SK-N-MC (cell line): ENCODE results near the gene HIP1.
"Not testable (repeated sequence)": the region's sequence is repeated elsewhere in the genome, so short reads cannot be mapped to it uniquely, and the experiment has no call there.

Source experiments
- DNase-seq: peaks from one replicate; pipeline ENCODE4 v3.0.0-alpha.2; 2011; ENCODE audit warnings: low read depth, low spot score
- H3K27ac ChIP-seq: fragments of 200-600 bp; sonication (generic); 2 replicates; pipeline ENCODE4 v1.5.1; 2016; ENCODE audit warnings: mixed run types
- H3K36me3 ChIP-seq: fragments of 200-600 bp; sonication (generic); 2 replicates; pipeline ENCODE4 v1.6.1; 2017; ENCODE audit warnings: antibody characterized with exemption, low read length, mixed read lengths; ENCODE audit not compliant: insufficient read depth
- H3K4me3 ChIP-seq: fragments of 200-600 bp; sonication (generic); 2 replicates; pipeline ENCODE4 v1.5.1; 2016
- H3K9ac ChIP-seq: fragments of 200-600 bp; sonication (generic); 2 replicates; pipeline ENCODE4 v1.8.0; 2017; ENCODE audit warnings: mixed run types, mixed read lengths; ENCODE audit not compliant: insufficient read length
- H3K9me3 ChIP-seq: fragments of 200-600 bp; sonication (generic); 2 replicates; pipeline ENCODE4 v1.6.1; 2017; ENCODE audit warnings: low read depth, mild to moderate bottlenecking, antibody characterized with exemption, low read length, moderate library complexity, mixed read lengths
- EZH2 ChIP-seq: fragments of 200-600 bp; sonication (generic); IDR thresholded peaks from one replicate; pipeline ENCODE4 v1.6.1; 2017; ENCODE audit warnings: antibody characterized with exemption
- FOXP2 ChIP-seq: optimal IDR thresholded peaks from 2 replicates; pipeline ENCODE3; 2011; ENCODE audit warnings: mild to moderate bottlenecking, moderate library complexity; ENCODE audit not compliant: insufficient read depth; ENCODE audit errors: extremely low read length, control extremely low read depth
- POLR2AphosphoS5 ChIP-seq: IDR thresholded peaks from 2 replicates; pipeline ENCODE4 v1.6.1; 2012; ENCODE audit warnings: mild to moderate bottlenecking, low read depth, low read length, borderline replicate concordance

Gene HIP1

DNA sequence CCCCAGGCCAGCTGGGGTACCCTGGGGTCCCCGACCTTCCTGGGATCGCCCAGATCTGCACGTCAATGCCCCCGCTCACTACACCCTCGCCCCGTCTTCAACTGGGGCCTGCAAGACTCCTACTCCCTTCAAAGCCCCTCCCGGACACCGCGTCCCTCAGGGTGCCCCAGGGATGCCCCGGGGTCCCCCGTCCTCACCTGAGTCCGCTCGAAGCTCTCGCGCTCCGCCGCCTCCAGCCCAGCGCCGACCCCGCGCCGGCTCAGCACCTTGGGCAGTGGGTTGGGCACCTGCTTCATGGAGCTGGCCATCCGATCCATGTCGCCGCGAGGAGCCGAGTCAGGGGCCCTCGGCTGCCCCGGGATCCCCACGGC, at the start of gene HIP1:
TSS of gene HIP1 (minus strand) at position 338 of the 371 bp plus-strand sequence. CDS start at position 317, 21 bp downstream.
- H3K9ac ChIP-seq: peak within 1 kb of the TSS; percentile 78
- TF ChIP-seq EZH2 (no peak), POLR2AphosphoS5 (peak; percentile 38; the same call in 1 of the 2 replicates)
- no peak for DNase-seq
- no peaks in the 10 kb centered on the region for H3K36me3 ChIP-seq
- H3K4me3 ChIP-seq: peak within 1 kb of the TSS; percentile 94
- no peaks in the 10 kb centered on the region for H3K9me3 ChIP-seq
- no peak within 1 kb of the TSS for H3K27ac ChIP-seq

DNA sequence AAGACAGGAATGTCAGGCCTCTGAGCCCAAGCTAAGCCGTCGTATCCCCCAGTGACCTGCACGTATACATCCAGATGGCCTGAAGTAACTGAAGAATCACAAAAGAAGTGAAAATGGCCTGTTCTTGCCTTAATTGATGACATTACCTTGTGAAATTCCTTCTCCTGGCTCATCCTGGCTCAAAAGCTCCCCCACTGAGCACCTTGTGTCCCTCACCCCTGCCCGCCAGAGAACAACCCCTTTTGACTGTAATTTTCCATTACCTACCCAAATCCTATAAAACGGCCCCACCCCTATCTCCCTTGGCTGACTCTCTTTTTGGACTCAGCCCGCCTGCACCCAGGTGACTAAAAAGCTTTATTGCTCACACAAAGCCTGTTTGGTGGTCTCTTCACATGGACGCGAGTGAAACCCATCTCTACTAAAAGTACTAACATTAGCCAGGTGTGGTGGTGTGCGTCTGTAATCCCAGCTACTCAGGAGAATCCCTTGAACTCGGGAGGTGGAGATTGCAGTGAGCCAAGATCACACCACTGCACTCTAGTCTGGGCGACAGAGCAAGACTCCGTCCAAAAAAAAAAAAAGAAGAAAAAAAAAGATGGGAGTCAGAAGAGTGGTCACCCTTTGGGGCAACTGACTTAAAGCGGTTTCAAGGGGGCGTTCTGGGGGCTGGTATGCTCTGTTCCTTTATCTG, 49.6 kb upstream of the HIP1 start:
- H3K27ac ChIP-seq, H3K9ac ChIP-seq, H3K9me3 ChIP-seq, H3K36me3 ChIP-seq, H3K4me3 ChIP-seq, DNase-seq: not testable (repeated sequence)

DNA sequence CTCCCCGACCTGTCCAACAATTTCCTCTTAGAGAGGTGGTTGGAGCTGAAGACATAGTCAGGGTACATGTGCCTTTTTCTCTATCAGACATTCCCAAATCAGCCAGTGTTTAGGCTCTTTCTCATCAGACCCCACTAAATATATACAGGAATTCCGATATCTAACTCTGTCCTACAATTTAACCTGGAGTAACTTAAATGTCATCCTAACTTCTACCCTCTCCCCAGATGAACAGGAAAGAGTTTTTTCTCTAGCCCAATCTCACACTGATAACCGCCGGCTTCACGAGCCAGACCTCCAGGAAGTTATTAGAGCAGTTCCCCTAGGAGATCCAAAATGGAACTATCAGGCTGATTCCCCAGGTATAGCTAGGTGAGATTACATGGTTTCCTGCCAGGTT, 44.3 kb upstream of the HIP1 start:
- H3K27ac ChIP-seq: not testable (repeated sequence)

DNA sequence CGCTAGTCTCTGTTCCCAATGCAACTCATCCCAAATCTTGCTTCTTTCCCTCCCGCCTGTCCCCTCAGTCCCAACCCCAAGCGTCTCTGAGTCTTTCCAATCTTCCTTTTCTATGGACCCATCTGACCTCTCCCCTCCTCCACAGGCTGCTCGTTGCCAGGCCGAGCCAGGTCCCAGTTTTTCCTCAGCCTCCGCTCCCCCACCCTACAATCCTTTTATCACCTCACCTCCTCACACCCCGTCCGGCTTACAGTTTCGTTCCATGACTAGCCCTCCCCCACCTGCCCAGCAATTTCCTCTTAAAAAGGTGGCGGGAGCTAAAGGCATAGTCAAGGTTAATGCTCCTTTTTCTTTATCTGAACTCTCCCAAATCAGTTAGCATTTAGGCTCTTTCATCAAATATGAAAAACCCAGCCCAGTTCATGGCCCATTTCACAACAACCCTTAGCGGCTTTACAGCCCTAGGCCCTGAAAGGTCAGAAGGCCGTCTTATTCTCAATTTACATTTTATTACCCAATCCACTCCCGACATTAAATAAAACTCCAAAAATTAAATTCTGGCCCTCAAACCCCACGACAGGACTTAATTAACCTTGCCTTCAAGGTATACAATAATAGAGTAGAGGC, 42.0 kb upstream of the HIP1 start:
- H3K9me3 ChIP-seq, H3K27ac ChIP-seq, DNase-seq, H3K9ac ChIP-seq, H3K4me3 ChIP-seq, H3K36me3 ChIP-seq: not testable (repeated sequence)

More for the DNA sequence above, 44.3 kb upstream of the HIP1 start:
- not testable (repeated sequence) for DNase-seq, H3K9ac ChIP-seq, H3K4me3 ChIP-seq, H3K36me3 ChIP-seq, H3K9me3 ChIP-seq

DNA sequence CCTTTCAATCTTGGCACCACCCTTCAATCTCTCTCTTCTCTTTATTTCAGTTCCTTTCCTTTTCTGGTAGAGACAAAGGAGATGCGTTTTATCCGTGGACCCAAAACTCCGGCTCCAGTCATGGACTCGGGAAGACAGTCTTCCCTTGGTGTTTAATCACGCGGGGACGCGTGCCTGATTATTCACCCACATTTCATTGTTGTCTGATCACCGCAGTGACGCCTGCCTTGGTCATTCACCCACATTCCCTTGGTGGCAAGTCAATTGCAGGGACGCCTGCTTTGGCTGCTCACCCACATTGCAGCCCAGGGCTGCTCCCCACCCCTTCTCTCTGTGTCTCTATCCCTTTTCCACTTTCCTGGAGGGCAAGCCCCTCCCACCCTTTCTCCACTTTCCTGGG, 40.8 kb upstream of the HIP1 start:
- not testable (repeated sequence) for DNase-seq, H3K27ac ChIP-seq, H3K9ac ChIP-seq, H3K4me3 ChIP-seq, H3K36me3 ChIP-seq, H3K9me3 ChIP-seq

DNA sequence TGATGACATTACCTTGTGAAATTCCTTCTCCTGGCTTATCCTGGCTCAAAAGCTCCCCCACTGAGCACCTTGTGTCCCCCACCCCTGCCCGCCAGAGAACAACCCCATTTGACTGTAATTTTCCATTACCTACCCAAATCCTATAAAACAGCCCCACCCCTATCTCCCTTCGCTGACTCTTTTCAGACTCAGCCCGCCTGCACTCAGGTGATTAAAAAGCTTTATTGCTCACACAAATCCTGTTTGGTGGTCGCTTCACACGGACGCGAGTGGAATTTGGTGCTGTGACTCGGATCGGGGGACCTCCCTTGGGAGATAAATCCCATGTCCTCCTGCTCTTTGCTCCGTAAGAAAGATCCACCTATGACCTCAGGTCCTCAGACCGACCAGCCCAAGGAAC, 40.3 kb upstream of the HIP1 start:
- DNase-seq, H3K36me3 ChIP-seq, H3K4me3 ChIP-seq, H3K9ac ChIP-seq, H3K27ac ChIP-seq, H3K9me3 ChIP-seq: not testable (repeated sequence)

DNA sequence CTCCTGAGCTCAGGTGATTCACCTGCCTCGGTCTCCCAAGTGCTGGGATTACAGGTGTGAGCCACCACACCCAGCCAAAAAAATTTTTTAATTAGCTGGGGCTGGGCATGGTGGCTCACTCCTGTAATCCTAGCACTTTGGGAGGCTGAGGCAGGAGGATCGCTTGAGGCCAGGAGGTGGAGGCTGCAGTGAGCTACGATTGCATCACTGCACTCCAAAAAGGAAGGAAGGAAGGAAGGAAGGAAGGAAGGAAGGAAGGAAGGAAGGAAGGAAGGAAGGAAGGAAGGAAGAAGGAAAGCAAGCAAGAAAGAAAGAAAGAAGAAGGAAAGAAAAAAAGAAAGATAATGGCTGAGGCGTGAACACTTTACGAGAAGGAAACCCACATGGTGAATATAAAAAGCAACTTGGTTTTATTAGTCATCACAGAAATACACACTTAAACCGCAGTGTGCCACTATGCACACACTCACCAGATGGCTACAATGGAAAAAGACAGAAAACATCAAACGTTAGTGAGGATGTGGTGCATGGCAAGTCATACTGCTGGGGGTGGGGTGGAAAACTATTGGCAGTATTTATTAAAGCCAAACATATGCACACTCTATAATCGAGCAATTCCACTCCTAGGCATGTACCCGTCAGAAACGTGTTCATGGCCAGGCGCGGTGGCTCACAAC, 37.7 kb upstream of the HIP1 start:
- Histone ChIP-seq H3K27ac (peak overlapping the region; percentile 62), H3K4me3 (no peak overlapping the region), H3K36me3 (no peaks in the 10 kb centered on the region), H3K9ac (no peak overlapping the region), H3K9me3 (no peaks in the 10 kb centered on the region)
- TF ChIP-seq FOXP2 (no peak), EZH2 (no peak), POLR2AphosphoS5 (no peak)
- DNase-seq: peak; percentile 79

DNA sequence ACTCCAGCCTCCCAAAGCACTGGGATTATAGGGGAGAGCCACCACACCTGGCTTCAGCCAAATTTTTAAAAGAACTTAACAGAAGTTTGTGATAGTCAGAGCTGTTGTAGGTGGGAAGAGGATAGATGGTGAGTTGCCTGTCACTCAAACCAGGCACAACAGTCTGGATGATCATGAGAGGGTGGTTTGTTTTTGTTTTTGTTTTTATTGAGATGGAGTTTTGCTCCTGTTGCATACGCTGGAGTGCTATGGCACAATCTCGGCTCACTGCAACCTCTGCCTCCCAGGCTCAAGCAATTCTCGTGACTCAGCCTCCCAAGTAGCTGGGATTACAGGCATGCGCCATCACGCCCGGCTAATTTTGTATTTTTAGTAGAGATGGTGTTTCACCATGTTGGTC, 35.2 kb upstream of the HIP1 start:
- not testable (repeated sequence) for H3K27ac ChIP-seq, H3K9ac ChIP-seq, H3K36me3 ChIP-seq, DNase-seq, H3K4me3 ChIP-seq, H3K9me3 ChIP-seq

DNA sequence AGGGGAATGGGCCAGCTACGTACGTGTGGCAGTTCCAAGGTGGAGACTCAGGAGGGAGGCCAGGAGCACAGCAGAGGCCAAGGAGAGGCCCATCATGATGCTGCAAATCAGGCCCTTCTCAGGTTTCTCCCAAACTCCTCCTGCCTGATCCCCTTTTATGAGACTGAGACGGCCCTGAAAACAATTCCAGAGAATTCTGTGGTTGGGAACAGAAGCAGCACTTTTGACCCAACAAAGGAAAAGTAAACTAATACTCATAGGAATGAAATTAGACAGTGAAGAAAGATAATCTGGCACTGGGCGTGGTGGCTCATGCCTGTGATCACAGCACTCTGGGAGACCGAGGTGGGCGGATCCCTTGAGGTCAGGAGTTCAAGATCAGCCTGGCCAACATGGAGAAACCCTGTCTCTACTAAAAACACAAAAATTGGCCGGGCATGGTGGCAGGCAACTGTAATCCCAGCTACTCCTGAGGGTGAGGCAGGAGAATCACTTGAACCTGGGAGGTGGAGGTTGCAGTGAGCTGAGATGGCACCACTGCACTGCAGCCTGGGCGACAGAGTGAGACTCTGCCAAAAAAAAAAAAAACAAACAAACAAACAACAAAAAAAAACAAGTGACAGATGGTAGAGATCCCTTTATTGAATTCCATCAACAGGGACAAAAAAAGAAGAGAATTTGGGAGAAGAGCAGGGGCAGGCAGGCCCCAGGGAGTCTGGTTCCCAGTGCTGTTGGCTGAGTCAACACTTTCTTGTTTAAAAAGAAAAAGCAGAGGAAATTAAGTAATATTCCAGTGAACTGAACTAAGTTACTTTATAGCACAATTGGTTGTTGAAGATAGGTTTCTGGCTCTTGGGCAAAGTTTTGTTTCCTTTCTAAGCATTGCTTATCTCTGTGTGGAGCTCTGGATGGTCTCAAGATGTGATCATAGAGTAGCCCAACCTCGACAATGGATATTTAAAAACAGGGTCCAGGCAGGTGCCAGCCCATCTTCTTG, 33.6 kb upstream of the HIP1 start, which contains the start of gene CCL26:
TSS of gene CCL26 (minus strand) at position 131 of the 997 bp plus-strand sequence. CDS start at position 96, 35 bp downstream.
- peak within 1 kb of the TSS; percentile 93 for H3K27ac ChIP-seq
- peak within 1 kb of the TSS; percentile 42 for H3K4me3 ChIP-seq
- DNase-seq: no peak
- H3K9me3 ChIP-seq: no peaks in the 10 kb centered on the region
- no peak within 1 kb of the TSS for H3K9ac ChIP-seq
- no peaks in the 10 kb centered on the region for H3K36me3 ChIP-seq
- TF ChIP-seq FOXP2: no peak
- no peak for TF ChIP-seq EZH2
- TF ChIP-seq POLR2AphosphoS5: no peak
